Hepatocyte (in vitro differentiated cells): Measurements from ENCODE around the gene PTPRD.

Experiments used
- CTCF ChIP-seq: fragments of 200-600 bp; sonication (generic); IDR thresholded peaks from 2 replicates; pipeline ENCODE4 v1.5.1; 2016; ENCODE audit warnings: antibody characterized with exemption, mild to moderate bottlenecking; ENCODE audit not compliant: poor library complexity
- EZH2 ChIP-seq: fragments of 200-600 bp; sonication (generic); IDR thresholded peaks from 2 replicates; pipeline ENCODE4 v1.6.1; 2016; ENCODE audit warnings: antibody characterized with exemption, mild to moderate bottlenecking, borderline replicate concordance

GRCh38 chr9:8391132-8391531, 2221.7 kb downstream of the PTPRD start:
- TF ChIP-seq CTCF (no peak), EZH2 (no peak)
